GM19351 (cell line): ENCODE results near the gene G6PD.
A peak's percentile ranks its signal among the peaks of the same experiment; 100 is the strongest.
"Not testable (repeated sequence)": the region's sequence is repeated elsewhere in the genome, so short reads cannot be mapped to it uniquely, and the experiment has no call there.

Source experiments
- ATAC-seq: cut with Tn5 transposase; IDR thresholded peaks from one replicate; pipeline ENCODE4 v1.9.1; 2021; ENCODE audit warnings: mild to moderate bottlenecking, moderate library complexity; ENCODE audit not compliant: unreplicated experiment

Gene G6PD

DNA sequence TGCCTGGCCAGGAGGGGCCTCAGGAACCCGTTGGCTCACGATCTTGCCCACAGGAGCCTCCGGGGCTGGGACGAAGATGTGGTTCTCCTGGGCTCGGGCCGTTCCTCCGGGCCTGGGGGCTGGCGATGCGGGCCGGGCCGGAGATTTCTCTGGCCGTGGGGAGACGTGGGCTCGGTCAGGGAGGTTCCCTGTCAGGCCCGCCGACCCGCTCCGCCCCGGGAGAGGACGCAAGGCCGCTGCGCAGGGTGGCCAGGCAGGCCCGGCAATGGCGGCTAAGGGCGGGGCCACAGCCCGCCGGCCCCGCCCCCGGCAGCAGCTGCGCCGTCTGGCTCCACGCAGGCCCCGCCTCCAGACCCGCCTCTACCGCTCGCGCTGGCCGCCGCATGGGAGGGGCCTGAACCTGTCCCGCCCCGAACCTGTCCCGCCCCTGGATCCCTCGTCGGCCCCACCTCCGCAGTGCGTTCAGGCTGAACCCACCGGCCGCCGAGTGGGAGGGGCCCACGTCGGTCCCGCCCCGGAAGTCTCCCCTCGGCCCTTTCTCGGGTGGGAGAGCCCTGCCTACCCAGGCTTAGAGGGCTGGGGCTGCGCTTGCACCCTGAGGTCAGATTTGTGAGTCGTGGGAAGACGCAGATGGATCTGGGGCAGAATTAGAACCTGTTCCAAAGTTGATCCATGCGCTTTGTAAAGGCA, 30.5 kb downstream of the G6PD start, which contains the start of gene FAM3A:
Gene FAM3A (minus strand): TSS at position 267 of the 690 bp plus-strand sequence. CDS start 460 bp downstream, outside the sequence.
- ATAC-seq, result peak; percentile 82

GRCh38 chrX:154515090-154515965, 31.3 kb downstream of the G6PD start:
- ATAC-seq, result no peak

GRCh38 chrX:154513716-154514115, 32.9 kb downstream of the G6PD start:
- no peak for ATAC-seq

GRCh38 chrX:154512879-154513553, 33.6 kb downstream of the G6PD start:
- no peak for ATAC-seq

GRCh38 chrX:154511761-154512160, 34.9 kb downstream of the G6PD start:
- ATAC-seq, result no peak

GRCh38 chrX:154509455-154509854, 37.2 kb downstream of the G6PD start:
- no peak for ATAC-seq

DNA sequence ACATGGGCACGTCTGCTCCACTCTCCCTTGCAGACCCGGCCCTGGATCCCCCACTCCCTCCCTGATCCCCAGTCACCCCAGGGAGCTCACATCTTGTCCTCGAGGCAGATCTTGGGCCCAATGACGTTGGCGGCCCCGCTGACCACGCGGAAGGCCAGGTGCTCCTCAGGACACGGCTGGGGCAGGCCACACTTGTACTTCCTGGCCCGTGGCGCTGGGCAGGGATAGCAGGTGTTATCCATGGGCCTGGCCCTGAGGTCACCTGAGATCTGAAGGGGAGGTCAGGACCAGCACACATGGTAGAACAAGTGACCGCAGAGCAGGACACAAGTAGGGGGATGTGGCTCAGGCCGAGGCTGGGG, 38.3 kb downstream of the G6PD start:
- ATAC-seq, result no peak

GRCh38 chrX:154507673-154508383, 38.8 kb downstream of the G6PD start:
- no peak for ATAC-seq

- ATAC-seq, result no peak
Observed at GRCh38 chrX:154506483-154507332, 39.9 kb downstream of the G6PD start.

GRCh38 chrX:154505734-154506133, 40.9 kb downstream of the G6PD start:
- ATAC-seq, result no peak

DNA sequence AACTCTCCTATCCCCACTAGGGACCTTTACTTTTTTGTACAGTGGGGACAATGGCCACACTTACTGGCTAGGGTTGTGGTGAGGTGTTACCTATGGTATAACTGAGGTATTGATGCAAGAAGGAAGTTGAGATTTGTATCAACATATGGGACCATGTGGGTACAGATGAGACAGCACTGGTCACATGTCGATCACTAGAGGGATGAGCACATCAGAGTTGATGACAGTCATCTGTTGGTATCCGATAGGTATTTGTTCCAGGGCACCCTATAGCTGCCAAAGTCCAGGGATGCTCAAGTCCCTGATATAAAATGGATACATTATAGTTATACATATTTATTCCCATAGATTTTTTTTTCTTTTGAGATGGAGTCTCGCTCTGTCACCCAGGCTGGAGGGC, 43.7 kb downstream of the G6PD start:
- ATAC-seq, result no peak

- no peak for ATAC-seq
Observed at GRCh38 chrX:154502098-154502497, 44.5 kb downstream of the G6PD start.

GRCh38 chrX:154501423-154501822, 45.2 kb downstream of the G6PD start:
- not testable (repeated sequence) for ATAC-seq

GRCh38 chrX:154496591-154497137, 50.0 kb downstream of the G6PD start:
- not testable (repeated sequence) for ATAC-seq

- no peak for ATAC-seq
Observed at GRCh38 chrX:154495472-154495922, 51.1 kb downstream of the G6PD start.

GRCh38 chrX:154494715-154495114, 51.9 kb downstream of the G6PD start:
- ATAC-seq, result no peak

- ATAC-seq, result peak; percentile 71
Observed at GRCh38 chrX:154490414-154491083, 56.1 kb downstream of the G6PD start, which contains the start of gene SLC10A3. Gene SLC10A3, minus strand, starts transcription at chrX:154490629. Its CDS starts 1,689 bp downstream, at chrX:154488940.

DNA sequence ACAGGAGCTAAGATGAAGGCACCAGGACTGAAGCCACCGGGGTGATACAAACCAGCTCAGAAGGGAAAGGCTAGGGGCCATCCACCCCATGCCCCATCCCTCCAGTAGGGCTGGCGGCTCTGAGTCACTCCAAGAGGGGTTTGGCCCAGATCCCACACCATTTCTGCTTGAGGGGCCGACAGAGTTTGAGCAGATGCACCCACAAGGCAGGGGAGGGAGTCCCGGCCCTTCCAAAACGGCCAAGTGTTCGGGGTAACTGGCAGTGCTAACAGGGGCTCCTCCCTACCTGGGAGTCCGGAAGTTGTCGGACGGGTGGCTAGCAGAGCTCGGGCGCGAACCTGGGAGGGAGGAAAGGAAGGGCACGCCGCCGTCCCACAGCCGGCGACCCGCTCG, 56.6 kb downstream of the G6PD start:
- peak; percentile 24 for ATAC-seq

DNA sequence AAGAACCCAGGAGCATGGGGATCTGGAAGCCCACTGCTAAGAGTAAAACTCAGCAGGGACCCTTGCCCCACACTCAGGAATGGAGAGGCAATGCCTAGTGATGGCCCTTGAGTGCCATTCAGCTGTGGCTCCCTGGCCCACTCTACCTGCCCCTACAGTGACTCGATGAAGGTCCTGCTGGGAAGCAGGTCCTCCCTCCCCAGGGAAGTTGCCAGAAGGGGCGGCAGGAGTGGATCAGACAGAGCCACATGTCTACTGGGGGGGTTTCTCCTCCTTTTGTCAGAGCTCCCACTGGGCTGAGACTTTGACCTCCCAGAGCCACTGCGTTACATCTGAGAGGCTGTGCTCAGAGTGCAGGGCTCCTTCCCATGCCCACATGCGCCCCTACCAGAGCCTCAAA, 57.5 kb downstream of the G6PD start:
- no peak for ATAC-seq
